Activated T-helper 1 cell treated with anti-CD3 and anti-CD28 coated beads, Interleukin-2, amount 50 U/mL, for 16 hours (primary cell): ENCODE results near the gene BANK1.

Source experiments
- DNase-seq, 2 donors: peaks; one replicate each; pipeline ENCODE4 v3.0.0-alpha.2; 2020; ENCODE audit warnings: low read depth in 1 of 2, low spot score in 1 of 2

The BANK1 gene

DNA sequence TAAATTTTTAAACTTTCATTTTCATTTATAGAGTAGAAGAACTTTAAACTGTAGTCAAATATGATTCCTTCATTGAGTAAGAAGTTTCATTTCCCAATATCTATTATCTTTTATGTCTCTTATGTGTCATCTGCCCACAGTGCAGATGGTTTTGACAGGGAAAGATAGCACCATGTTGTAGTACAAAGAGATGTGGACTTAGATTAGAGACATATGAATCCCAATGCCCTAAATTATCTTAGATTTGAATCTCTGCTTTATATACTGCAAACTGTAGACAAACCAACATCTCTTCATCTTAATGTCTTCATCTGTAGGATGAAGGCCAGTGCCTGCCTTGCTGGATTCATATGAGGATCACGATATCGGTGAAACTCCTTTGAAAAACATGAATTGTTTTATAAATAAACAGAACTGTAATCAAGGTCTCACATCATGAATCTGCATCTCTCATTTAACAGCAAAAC lies 217.5 kb downstream of the BANK1 start:
- no peak for DNase-seq

DNA sequence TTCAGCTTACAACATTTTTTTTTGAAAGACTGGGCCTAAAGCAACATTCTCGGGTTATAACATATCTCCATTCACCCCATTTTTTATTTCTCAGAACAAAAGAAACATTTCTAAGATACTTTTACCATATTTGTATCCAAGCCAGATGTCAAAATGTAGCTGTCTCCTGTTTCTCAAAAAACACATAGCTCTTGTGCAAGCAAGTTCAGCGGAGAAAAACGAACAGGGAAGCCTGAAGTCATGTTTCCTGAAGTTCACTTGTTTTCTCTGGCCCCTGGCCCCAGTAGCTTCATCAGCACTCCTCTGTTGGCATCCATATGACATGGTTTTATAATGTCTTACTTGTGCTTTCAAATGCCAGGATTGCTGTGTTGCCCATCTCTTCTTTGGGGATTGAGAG lies 218.2 kb downstream of the BANK1 start:
- DNase-seq = no peak

DNA sequence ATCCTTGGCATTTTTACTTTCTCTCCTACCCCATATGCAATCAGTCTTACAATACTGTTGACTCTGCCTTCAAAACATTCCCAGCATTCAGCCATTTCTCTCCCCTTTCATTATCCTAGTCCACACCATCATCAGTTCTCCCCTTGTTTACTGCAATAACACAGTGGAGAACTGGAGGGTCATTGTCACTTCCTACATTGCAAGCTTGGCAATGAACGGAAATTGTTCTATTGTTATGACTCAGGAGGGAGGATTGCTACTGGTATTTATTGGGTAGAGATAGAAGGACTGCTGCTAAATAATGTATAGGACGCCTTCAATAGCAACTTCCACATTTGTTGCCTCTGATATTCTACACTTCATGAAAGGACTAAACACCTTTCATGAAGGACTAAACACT lies 231.8 kb downstream of the BANK1 start:
- DNase-seq = no peak

DNA sequence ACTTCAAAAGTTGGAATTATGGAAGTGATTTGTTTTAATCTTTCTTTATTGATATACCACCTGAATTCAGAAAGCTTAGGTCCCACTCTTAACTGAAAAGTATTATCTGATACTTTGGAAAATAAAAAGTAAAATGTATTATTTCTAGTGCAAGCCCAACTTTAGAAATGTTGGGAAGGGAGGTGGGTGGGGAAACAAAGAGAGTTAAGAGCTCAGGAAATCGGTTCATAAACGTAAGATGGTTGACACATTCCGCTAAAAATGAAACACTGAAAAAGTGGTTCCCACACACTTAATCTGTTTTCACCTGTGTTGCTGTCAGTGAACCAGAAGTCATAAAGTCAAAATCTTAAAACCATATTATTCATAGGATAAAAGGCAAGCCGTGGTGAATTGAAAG lies 237.4 kb downstream of the BANK1 start:
- no peak for DNase-seq

DNA sequence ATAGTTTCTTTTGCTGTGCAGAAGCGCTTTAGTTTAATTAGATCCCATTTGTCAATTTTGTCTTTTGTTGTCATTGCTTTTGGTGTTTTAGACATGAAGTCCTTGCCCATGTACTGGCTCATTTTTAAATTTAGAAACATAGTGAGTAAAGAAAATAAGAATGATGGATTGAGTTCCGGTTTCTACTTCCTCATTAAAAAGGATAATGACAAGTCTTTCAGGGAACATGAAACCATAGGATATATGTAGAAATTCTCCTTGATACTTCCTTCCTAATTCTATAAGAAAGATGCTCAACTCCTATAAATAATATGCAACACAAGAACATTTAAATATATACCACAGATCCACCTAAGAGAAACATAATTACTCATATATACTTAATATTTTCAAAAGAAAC lies 240.9 kb downstream of the BANK1 start:
- DNase-seq = no peak

DNA sequence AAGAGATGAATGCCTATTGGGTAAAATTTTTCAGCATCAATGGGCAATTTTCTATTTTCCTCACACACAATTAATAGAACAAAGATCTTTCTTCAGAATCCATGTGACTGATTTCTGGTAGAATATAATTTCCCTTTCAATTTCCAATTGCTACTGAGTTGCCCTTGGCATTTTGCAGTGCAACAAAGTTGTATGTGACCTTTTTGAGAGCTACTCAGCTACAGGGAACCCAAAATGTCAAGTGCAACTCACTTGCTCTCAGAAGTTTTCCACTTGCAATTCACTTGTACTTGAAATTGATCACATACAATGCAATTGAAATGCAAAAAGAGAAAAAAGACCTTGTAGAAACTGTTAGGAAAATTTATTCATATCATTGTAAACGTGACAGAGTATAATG lies 245.5 kb downstream of the BANK1 start:
- no peak for DNase-seq

DNA sequence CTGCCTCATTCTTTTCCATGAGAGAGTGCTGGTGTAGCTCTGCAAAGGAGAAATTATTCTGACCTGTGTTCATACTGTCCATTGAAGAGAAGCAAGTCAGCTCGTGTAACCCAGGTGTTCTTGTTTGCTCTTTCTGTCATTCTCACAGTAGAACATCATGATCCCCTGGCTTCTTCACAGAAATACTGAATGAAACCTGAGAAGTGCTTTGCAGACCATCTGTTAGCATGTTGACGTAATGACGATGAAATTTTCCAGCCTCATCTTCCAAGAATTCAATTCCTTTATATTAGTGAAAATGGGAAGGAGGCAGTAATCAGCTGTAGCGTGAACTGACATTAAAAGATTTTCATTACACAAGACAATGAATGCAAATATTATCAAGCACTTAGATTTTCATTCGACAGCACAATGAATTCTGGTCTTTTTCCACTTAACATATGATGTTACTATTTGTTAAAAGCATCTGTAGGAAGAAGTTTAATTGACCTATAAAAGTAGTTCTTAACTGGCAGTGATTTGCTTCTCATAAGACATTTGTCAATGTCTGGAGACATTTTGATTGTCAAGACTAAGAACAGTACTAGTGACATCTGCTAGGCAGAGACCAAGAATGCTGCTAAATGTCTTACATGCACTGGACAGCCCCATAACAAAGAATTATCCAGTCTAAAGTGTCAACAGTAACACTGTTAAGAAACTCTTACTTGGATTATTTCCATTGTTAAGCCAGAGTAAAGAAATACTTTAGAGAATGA lies 246.3 kb downstream of the BANK1 start:
- DNase-seq = no peak

DNA sequence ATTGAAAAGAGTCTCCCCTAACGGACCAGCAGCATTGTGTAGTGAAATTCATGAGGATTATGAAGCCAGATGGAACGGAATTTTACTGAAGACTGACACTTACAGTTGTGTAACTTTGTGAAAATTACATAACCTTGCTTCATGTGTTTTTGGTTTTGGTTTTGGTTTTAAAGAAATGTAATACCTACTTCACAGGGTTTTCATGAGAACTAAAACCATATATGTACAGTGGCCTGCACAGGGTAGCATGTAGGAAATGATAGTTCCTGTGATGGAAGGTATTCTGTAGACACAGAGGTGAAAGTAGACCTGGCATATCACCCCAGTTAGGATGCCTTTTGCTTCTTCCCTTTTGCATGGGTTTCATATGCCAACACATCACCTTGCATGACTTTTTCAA lies 247.0 kb downstream of the BANK1 start:
- DNase-seq = no peak

DNA sequence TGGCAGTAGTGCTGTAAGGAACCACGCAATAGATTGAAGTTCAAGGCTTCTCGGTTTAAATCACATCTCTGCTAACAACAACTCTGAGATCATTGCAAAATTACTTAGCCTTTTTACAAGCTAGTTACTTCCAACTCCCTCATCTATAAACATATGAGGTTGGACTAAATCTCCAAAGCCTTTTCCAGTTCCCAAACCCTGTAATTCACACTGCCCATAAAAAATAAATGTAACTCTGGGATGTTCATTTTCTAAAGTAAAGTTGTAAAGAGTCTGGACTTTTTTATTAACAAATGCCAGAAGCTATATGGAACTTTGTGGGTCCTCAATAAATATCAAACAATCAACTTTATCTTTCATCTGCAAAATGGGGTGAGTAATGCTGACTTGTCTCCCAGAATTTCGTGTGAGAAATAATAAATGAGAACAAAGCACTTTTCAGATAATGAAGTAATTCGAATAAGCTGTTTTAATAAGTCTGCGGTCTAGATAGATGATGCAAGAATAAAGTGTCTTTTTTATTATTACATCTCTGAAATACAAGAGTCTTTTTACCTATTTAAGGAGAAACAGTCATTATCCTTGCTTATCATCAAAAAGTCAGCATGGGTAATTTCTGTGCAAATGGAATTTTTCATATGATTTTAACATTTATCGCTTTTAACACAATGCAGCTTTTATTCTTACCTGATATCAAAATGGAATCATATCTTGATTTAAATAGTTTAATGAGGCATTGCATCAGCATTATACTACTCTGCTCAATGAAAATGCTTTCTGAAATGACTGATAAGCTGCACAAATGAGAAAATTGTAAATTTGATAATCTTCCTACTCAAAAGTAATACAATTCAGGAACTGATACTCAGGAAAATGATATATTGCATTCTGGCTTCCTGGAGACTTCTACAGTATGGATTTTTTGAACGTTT lies 252.6 kb downstream of the BANK1 start:
- DNase-seq = no peak

DNA sequence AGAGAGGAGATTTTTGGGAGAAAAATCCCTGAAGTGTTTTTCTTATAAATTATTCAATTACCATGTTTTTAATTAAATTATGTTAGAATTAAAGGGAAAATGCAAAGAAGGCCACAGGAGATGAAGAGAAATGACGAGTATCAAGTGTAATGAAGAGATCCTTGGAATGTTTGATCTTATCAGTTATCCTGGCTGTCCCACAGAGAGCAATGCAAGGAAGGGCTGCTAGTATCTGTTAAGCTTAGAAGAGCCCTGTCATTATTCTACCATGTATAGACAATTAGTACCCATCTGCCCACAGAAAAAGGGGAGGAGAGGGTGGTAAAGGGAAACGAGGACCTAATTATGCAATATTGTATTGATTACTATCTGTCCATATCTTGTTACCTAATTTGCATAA lies 257.1 kb downstream of the BANK1 start:
- no peak for DNase-seq

DNA sequence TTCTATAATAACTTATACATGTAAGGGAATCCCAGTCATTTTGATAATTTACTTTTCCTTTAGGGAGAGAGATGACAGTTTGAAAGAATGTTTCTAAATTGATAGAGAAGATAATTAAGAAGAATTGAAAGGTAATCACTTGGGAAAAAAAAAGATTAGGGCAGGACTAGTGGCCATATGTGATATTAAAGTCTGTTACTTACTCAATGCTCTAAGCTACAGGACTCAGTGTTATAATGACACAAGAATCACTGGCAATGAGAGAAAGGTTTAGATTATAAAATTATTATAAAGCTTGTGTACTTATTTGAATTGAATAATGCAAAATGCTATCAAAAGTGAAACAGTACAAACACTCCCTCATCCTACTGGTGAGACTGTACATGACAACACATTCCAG lies 265.3 kb downstream of the BANK1 start:
- no peak for DNase-seq

DNA sequence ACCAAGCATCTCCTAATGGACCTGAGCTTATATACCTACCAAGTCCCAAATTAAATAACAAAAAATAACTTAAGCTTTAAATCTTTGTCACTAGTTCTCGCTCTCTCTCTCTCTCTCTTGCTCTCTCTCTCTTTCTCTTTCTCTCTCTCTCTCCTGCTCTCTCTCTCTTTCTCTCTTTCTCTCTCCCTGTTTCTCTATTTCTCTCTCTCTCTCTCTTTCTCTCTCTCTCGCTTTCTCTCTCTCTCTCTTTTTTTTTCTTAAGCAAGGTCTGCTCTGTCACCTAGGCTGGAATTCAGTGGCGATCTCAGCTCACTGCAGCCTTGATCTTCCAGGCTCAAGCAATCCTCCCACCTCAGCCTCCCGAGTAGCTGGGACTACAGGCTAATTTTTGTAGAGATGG lies 266.6 kb downstream of the BANK1 start:
- DNase-seq = no peak

DNA sequence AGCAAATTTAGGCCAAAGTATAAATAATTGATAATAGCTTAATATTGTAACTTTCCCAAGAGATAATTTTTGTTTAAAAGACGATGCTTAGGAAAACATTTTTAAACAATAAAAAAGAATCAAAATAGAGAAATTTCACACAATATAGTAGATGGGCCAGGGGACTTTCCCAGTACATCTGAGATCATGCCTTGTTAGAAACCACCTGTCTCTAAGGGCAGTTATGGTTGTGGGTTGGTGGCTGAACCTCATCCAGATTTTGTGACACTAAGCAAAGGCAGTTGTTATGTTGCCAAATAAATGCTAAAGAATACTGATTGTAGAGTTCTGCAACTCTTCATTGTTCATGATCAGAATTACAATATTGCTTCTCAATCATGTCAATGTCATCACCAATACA lies 270.6 kb downstream of the BANK1 start:
- DNase-seq = no peak

DNA sequence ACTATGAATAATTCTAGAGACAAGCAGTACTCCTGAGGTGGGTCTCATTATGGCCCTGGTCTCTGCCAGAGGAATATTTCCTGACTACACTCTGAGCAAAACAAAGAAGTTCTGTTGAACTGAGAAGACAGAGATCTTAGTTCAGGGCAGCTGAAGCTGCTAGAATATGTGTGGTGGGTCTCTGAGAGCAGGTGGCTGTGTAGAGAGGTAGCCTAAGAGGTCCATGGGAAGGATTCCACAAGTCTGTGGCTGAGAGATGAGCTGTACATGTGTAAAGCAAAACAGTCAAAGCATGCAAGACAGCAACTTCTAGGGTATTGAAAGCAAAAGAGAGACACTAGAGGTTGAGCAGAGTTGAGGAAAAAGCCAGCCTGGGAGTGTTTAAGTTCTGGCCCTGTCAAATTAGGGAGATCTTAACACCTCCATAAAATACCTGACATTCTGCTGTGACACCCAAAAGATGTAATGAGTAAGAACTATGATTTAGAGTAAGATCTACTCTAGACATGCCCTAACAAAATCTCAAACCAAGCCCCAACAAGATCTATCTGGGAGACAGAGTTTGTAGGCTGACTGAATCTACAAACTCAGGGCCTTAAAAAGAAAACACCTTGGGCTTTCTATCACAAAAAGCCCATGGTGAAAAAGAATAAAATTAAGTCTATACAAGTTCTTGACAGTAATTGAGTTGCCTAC lies 274.4 kb downstream of the BANK1 start:
- no peak for DNase-seq

DNA sequence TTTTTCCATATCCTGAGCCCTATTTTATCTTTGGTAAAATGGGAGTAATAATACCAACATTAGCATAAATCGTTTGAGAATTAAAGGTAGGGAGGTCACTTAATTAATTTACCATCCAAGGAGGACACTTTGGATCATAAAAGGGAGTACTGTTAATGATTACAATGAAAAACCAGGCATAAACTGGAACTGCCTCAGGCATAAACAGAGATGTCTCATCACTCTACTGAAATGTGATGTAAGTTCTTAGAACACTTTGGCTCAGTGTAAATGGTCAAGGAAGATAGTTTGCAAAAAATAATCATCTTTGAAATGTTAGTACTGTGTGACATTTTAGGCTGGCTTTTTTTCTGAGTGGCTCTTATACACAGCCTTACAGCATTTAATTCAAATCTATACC lies 286.1 kb downstream of the BANK1 start:
- no peak for DNase-seq

DNA sequence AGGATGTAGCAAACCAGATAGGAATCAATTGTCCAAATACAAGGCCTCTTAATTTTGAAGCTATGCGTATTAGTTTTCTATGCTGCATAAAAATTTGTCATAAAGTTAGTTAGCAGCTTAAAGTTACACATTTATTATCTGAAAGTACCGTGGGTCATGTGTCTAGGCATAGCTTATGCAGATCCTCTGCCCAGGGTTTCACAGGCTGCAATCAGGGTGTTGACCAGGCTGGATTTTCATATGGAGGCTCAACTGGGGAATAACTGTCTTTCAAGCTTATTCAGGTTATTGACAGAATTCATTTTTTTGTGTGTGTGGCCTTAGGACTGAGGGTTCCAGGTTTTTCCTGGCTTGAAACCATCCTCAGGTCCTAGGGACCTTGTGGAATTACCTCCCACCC lies 289.7 kb downstream of the BANK1 start:
- DNase-seq = no peak

DNA sequence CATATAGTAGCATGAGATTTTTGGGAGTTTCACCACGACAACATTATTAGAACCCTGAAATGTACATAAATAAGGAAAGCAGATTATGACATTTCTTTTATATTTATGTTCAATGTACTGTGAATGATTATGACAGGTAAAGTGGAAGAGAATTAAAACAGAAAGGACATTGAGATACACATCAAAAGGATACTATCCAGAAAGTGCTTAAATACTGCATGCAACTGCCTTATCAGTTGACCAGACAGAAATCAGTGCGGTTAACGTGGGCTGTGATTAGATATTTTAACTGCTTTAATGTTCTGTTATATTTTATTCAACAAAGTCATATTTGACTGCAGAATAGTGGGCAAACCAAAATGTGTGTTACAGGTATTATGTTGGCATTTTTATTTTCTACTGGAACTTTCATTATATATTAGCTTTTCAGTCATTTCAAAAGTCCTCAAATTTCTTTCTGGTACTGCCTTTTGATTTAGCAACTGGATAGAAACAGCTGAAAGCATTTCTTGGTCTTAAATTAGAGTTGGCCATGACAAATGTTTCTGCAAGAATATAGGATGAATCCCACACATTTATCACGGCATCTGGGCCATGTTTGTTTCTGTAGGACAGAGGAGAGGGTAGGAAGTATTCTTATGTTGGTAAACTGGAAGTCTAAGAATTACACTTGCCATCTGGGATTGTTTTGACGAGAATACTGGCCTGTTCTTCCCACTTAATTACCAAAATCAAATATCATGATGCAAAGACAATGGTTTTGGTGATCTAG lies 299.5 kb downstream of the BANK1 start:
- DNase-seq = no peak

DNA sequence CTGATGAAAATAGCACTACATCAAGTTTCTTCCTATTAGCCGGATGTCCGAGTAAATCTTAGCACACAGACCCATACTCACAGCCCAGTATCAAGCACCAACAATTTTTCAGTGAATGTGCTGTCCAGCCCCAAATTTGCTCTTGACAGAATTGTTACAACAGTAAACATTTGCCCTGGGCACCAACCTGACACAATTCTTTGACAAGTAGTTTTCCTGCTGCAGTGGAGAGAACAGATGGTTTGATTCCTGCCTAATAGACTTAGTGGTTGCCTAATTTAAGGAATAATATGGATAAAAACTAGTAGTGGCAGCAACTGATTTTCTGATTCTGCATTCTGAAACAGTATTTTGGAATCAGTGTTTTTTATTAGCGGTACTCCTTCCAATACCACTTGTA lies 301.1 kb downstream of the BANK1 start:
- no peak for DNase-seq

DNA sequence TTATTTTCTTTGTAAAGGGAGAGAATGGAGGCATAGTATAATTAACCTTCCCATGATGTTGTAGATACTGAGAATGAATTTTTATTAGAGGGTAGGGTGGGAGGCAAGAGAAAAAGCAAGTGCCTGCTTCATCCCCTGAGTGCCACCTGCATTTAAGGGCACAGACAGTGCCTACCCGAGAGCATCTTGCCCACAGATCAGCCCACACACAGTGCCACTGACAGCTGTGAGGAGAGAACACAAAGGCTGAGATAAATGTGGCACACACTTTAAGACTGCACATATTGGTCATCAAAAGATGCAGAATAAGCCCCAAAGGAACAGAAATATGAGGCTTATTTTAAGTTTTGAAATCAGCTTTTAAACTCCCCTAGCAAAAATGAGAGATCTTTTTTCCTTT lies 304.0 kb downstream of the BANK1 start:
- DNase-seq = no peak

DNA sequence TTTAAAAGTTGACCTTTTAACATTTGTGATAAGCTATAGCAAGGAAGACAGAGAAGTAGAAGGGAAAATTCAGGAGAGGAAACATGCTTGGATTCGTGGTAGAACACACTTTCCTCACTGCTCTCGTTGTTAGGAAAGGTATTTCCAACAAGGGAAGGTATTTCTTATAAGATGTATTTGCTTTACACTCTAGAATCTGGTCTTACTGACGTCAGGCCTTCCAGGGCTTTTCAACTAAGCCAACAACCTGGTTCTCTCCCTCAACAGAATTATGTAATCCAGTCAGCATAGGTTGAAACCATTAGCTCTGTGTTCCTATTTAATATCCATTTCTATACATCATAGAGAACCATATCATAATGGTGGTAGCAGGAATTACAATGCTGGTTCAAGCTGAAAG lies 312.8 kb downstream of the BANK1 start:
- DNase-seq = no peak

DNA sequence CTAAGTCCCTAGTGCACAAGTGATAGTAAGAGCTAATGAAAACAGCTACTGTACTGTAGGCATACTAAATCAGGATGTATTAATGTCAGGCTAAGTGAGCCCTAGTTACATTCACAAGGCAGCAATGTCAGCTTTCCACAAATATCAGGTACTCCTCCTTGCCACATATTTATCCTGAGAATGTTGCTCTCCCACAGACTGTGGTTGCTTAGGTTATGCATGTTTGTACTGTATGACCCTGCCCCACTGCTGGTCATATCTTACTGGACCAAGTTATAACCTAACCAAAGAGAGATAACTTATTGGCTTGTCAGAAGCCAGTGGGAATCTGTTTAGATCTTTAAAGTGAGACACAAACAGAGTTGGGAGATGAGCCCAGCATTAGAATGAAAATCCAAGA lies 313.7 kb downstream of the BANK1 start:
- DNase-seq = no peak
